ENCODE data around the gene SUGCT. TPM values are rescaled to one million over a fixed set of nuclear protein-coding genes. Genes with fewer than 3 reads are reported as not detected.
"Not testable (repeated sequence)": the region's sequence is repeated elsewhere in the genome, so short reads cannot be mapped to it uniquely, and the experiment has no call there.

Gene SUGCT
- total RNA-seq, 1 donor from 2014 or later = not detected

GRCh38 chr7:40394400-40394799, 259.6 kb downstream of the SUGCT start:
- intact Hi-C loops (cut with micrococcal nuclease) = no loop called here

- intact Hi-C loops (cut with micrococcal nuclease) = no loop called here
Observed at GRCh38 chr7:40400525-40400924, 265.7 kb downstream of the SUGCT start.

GRCh38 chr7:40401406-40401805, 266.6 kb downstream of the SUGCT start:
- intact Hi-C loops (cut with micrococcal nuclease) = no loop called here

GRCh38 chr7:40402661-40403060, 267.9 kb downstream of the SUGCT start:
- intact Hi-C loops (cut with micrococcal nuclease) = no loop called here

DNA sequence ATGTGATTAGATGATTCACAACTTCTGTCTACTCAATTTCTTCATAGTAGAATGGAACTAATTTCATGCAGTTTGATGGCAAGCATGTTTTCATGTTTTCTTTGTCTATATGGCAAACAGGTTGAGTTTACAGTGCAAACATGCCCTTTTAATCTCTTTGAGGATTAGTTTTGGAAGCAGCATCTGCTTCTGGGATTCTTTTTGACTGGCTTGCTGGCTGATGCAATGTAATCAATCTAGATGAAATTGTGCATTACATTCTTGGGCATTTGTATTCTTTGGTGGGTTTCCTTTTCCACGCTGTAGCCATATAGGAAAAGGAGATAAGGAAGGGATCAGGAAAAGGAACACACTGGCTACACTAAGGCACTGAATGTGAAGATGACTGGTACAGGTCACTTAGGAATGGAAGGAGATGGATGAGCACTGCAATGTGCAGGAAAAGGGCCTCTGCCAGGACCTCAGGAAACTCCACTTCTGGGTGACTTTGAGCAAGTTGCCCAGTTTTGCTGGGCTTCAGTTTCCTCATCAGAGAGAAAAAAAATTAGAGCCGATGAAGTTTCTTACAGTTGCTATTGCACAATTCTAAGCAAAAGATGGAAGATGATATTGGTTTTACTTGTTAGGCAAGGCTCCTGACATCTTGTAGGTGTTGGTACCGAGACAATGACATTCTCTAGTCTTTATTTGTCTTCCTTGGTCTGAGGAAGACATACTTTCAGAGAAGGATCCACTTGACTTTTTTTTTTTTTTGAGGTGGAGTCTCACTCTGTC, 269.1 kb downstream of the SUGCT start:
- intact Hi-C loops (cut with micrococcal nuclease) = no loop called here

- intact Hi-C loops (cut with micrococcal nuclease) = no loop called here
Observed at GRCh38 chr7:40405991-40406390, 271.2 kb downstream of the SUGCT start.

DNA sequence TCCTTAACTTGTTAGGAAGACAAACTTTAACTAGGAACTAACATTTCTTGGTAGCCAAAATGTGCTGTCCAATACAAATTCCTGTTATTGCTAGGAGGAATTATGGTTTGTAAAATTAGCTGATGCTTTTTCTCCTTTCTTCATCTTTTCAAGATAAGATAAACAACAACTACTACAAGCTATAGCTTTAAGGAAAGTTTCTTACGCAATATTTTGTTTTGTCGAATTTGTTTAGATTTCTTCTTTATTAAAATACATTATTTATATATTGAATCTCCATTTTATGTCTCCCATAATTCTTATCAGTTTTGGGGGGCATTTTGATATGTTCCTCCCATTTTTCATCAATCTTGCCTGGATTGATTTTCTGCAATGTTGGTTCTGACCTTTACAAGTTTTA, 277.5 kb downstream of the SUGCT start:
- intact Hi-C loops (cut with micrococcal nuclease) = no loop called here

DNA sequence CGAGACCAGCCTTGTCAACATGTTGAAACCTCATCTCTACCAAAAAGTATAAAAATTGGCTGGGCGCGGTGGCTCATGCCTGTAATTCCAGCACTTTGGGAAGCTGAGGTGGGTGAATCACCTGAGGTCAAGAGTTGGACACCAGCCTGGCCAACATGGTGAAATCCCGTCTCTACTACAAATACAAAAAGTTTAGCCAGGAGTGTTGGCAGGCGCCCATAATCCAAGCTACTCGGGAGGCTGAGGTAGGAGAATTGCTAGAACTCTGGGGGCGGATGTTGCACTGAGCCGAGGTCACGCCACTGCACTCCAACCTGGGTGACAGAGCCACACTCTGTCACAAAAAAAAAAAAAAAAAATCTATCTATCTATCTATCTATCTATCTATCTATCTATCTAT, 279.9 kb downstream of the SUGCT start:
- intact Hi-C loops (cut with micrococcal nuclease) = not testable (repeated sequence)

GRCh38 chr7:40418448-40418847, 283.6 kb downstream of the SUGCT start:
- intact Hi-C loops (cut with micrococcal nuclease) = no loop called here

- intact Hi-C loops (cut with micrococcal nuclease) = no loop called here
Observed at GRCh38 chr7:40418983-40419382, 284.2 kb downstream of the SUGCT start.

GRCh38 chr7:40419806-40420205, 285.0 kb downstream of the SUGCT start:
- intact Hi-C loops (cut with micrococcal nuclease) = no loop called here

GRCh38 chr7:40421433-40421832, 286.6 kb downstream of the SUGCT start:
- intact Hi-C loops (cut with micrococcal nuclease) = no loop called here

- intact Hi-C loops (cut with micrococcal nuclease) = no loop called here
Observed at GRCh38 chr7:40425696-40426095, 290.9 kb downstream of the SUGCT start.

- intact Hi-C loops (cut with micrococcal nuclease) = no loop called here
Observed at GRCh38 chr7:40428421-40428820, 293.6 kb downstream of the SUGCT start.

- intact Hi-C loops (cut with micrococcal nuclease) = no loop called here
Observed at GRCh38 chr7:40429826-40430225, 295.0 kb downstream of the SUGCT start.

DNA sequence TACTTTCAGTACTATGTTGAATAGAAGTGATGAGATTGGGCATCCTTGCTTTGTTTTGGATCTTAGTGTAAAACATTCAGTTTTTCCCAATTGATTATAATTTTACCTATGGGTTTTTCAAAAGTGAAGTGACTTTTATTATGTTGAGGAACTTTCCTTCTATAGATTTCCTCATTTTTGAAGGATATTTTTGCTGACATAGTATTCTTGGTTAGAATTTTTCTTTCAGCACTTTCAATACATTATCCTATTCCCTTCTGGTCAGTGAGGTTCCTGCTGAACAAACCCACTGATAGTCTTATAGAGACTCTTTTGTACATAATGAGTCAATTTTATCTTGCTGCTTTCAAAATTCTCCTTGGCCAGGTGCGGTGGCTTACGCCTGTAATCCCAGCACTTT, 297.2 kb downstream of the SUGCT start:
- intact Hi-C loops (cut with micrococcal nuclease) = no loop called here

- intact Hi-C loops (cut with micrococcal nuclease) = no loop called here
Observed at GRCh38 chr7:40436710-40437109, 301.9 kb downstream of the SUGCT start.

- intact Hi-C loops (cut with micrococcal nuclease) = no loop called here
Observed at GRCh38 chr7:40437498-40437897, 302.7 kb downstream of the SUGCT start.

DNA sequence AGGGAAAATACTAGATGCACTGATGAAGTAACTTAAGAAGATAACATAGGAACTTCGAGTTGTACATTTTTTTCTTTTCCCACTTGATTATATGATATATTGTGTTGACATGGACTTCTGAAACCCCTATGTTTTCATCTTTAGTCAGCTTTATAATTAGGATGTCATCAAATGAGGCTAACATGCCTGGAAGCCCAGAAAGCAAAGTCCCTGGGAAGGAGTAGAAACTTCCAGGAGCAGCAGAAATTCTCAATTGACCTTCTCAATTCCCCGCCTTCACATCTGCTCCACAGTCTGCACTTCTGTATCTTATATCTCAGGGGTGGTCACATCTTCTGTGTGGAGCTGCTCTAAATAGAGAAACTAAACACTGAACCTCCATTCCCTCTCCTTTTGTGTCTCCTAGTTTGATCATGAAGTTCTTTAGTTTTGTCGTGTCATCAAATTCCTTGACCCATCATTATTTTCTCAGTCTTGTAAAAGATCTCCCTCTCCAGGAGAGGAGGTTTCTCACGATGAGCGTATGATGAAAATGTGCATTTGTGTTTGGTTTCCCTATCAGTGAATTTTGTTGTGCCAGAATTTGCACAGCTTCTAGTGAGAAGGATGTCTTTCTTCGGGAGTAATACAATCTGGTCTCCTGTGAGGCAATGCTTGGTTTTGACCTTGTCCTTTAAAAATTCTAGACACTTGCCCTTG, 303.3 kb downstream of the SUGCT start:
- intact Hi-C loops (cut with micrococcal nuclease) = no loop called here

DNA sequence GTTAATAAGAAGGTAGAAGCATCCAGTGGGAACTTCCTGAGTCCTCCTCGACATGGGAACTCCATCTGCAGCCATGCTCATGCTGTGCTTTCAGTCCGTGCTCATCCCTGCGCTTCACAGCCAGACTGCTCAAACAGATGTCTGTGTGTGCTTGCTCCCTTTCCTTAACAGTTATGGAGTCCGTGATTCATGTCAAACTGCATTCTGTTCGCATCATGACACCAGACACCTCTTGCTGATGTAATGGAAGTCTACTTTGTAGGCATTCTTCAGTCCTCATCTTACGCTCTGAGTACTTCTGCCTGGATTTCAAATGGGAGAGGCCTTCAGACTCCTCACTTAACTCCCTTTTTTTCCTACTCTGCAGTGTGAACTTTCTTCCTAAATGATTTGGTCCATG, 304.9 kb downstream of the SUGCT start:
- intact Hi-C loops (cut with micrococcal nuclease) = no loop called here

GRCh38 chr7:40447345-40447744, 312.5 kb downstream of the SUGCT start:
- intact Hi-C loops (cut with micrococcal nuclease) = no loop called here

GRCh38 chr7:40455485-40455884, 320.7 kb downstream of the SUGCT start:
- intact Hi-C loops (cut with micrococcal nuclease) = no loop called here
